ENCODE measurements around the gene MAPKAPK3. TPM values are rescaled to one million over a fixed set of nuclear protein-coding genes. Genes with fewer than 3 reads are reported as not detected.

The MAPKAPK3 gene
- total and polyA plus RNA-seq, 2 experiments from 2014 or later, result 33.2 to 72.1 TPM

DNA sequence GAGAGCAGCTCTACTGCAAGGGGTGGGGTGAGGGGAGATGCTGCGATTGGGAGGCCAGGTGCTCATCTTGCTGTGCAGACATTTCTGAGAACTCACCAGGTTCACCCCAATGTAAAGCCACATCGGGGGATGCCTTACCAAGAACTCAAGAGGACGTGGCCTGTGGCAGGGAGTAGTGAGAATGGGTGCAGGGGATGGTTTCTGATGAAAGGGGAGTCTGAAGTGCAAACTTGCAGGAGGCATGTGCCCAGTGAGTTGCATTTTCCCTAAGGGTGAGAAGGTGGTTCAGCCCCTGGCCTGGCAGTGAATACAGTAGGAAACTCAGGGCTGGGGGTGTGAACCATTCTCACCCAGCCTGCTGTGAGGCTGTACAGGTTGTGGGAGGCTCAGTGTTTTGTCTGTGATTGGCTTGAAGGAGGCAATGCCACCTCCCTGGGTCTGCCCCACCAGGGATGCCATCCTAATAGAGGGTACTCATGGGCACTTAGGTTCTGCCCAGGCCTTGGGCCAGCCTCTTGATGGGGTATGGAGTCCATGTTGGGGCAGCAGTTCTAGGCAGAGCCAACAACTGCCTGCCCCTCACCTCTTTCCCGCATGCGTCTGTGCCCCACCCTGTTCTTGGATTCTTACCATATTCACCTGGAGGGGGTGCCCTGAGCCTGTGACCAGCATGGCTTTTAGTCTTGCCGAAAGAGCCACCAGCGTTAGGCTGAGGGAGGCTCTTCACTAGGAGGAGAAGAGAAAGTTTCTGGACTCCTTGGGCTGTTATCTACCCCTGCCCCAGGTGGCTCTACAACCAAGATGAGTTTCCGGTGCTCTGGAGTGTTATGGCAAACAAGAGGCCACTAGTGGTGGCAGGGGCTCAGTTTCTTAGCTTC lies 43.1 kb upstream of the MAPKAPK3 start:
- Histone ChIP-seq H3K27me3 (replicated peaks; ENCODE audit: insufficient read depth) (no peaks in the 10 kb centered on the region), H3K36me3 (ENCODE audit: low read depth) (no peaks in the 10 kb centered on the region), H3K4me3 (no peak overlapping the region), H4K20me1 (ENCODE audit: insufficient read depth) (no peaks in the 10 kb centered on the region), H3K79me2 (ENCODE audit: insufficient read depth) (peaks cover 14% of the 10 kb centered on the region), H3K9me2 (ENCODE audit: insufficient read depth) (no peaks in the 10 kb centered on the region), H3K9ac (no peak overlapping the region), H3K4me1 (ENCODE audit: insufficient read depth) (peaks cover 11% of the 10 kb centered on the region; the same call in 1 of the 2 replicates), H3K4me2 (ENCODE audit: unreplicated experiment) (no peak overlapping the region), H3K9me3 (ENCODE audit: low read depth) (no peaks in the 10 kb centered on the region), H2AFZ (no peak overlapping the region), H3F3A (ENCODE audit: insufficient read depth) (no peaks in the 10 kb centered on the region), H3K27ac (no peak overlapping the region)
- WGBS, 2 experiments (ENCODE audit: low coverage in 1 of 2, low lambda C conversion rate in 2 of 2, missing lambda C conversion rate in 2 of 2), result 86 to 87% methylated on average over 8 of the region's 8 CpGs
- TF ChIP-seq EZH2 (IDR thresholded peaks at IDR 0.05; ENCODE audit: insufficient read depth, poor library complexity, severe bottlenecking) (no peak), EZH2phosphoT487 (IDR thresholded peaks at IDR 0.05; ENCODE audit: insufficient read depth, low read depth) (no peak)
- in situ Hi-C loops (cut with MboI), result no loop called here
- DNase-seq, result no peak

DNA sequence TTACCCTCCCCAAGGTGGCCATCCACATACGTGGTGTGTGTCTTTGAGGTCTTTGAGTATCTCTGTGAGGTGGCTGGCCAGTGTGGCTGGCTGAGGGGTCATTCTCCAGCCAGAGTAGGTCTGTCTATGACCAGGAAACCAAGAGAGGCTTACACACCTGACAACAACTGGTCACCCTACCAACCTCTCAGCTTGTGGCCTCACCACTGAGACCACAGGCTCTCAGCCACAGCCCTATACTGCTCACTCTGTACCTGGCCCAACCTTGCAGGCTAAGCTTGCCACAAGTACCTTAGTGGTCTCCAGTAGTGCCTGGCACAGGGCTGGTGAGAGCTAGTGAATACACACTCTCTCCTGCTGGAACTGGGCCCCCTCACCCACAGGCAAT lies 42.5 kb upstream of the MAPKAPK3 start:
- no peak for DNase-seq
- TF ChIP-seq EZH2 (IDR thresholded peaks at IDR 0.05; ENCODE audit: insufficient read depth, poor library complexity, severe bottlenecking) (no peak), EZH2phosphoT487 (IDR thresholded peaks at IDR 0.05; ENCODE audit: insufficient read depth, low read depth) (no peak)
- Histone ChIP-seq H3K4me3 (no peak overlapping the region), H3K79me2 (ENCODE audit: insufficient read depth) (peaks cover 13% of the 10 kb centered on the region), H4K20me1 (ENCODE audit: insufficient read depth) (no peaks in the 10 kb centered on the region), H3K36me3 (ENCODE audit: low read depth) (no peaks in the 10 kb centered on the region), H3K27me3 (replicated peaks; ENCODE audit: insufficient read depth) (no peaks in the 10 kb centered on the region), H3K9me2 (ENCODE audit: insufficient read depth) (no peaks in the 10 kb centered on the region), H3K9me3 (ENCODE audit: low read depth) (no peaks in the 10 kb centered on the region), H3K4me1 (ENCODE audit: insufficient read depth) (peaks cover 11% of the 10 kb centered on the region; the same call in 1 of the 2 replicates), H3F3A (ENCODE audit: insufficient read depth) (no peaks in the 10 kb centered on the region), H3K27ac (no peak overlapping the region), H2AFZ (no peak overlapping the region), H3K9ac (no peak overlapping the region), H3K4me2 (ENCODE audit: unreplicated experiment) (no peak overlapping the region)
- WGBS, 2 experiments (ENCODE audit: low coverage in 1 of 2, low lambda C conversion rate in 2 of 2, missing lambda C conversion rate in 2 of 2), result 62 to 67% methylated on average over 1 of the region's 1 CpG
- in situ Hi-C loops (cut with MboI), result no loop called here

DNA sequence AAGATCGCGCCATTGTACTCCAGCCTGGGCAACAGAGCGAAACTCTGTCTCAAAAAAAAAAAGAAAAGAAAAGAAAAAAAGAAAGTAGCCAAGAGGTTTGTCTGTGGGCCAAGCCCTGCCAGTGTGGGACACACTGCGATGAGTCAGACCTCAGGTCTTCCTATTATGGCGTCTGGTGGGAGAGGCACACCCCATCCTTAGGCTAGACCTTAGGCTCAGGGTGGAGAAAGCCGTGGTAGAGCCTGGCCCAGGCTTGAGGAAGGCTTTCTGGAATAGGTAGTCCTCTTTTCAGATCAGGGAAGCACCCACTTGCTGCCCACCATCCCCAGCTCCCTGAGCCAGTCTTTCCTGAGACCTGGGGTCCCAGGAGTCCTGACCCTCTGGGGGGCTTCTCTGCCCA lies 41.6 kb upstream of the MAPKAPK3 start:
- DNase-seq, result peak; percentile 65
- no peak overlapping the region for H2AFZ ChIP-seq

DNA sequence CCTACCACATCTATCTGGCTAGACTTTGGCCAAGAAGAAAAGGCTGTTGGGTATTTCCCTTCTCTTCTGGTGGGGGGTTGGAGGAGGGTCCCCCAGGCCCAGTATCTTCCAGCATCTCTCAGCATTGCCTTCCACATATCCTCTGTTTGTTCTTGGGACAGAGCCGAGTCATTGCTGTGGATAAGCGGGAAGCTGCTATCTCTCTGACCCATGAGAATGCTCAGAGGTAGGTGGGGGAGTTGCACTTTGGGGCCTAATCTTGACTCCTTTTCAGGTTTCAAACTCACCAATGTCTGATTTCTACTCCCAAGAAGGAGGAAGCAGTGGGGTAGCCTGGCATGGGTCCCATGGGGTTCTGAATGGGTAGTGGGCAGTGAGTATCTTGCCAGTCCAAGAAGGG lies 39.6 kb upstream of the MAPKAPK3 start:
- no peaks in the 10 kb centered on the region for H3K9me3 ChIP-seq (ENCODE audit: low read depth)
- no peaks in the 10 kb centered on the region for H3K27me3 ChIP-seq (replicated peaks; ENCODE audit: insufficient read depth)
- TF ChIP-seq EZH2phosphoT487 (IDR thresholded peaks at IDR 0.05; ENCODE audit: insufficient read depth, low read depth) (no peak), EZH2 (IDR thresholded peaks at IDR 0.05; ENCODE audit: insufficient read depth, poor library complexity, severe bottlenecking) (no peak)
- no peak overlapping the region for H2AFZ ChIP-seq
- H3K79me2 ChIP-seq (ENCODE audit: insufficient read depth), result no peaks in the 10 kb centered on the region
- H4K20me1 ChIP-seq (ENCODE audit: insufficient read depth), result no peaks in the 10 kb centered on the region
- WGBS, 2 experiments (ENCODE audit: low coverage in 1 of 2, low lambda C conversion rate in 2 of 2, missing lambda C conversion rate in 2 of 2), result 91 to 100% methylated on average over 2 of the region's 2 CpGs
- H3K36me3 ChIP-seq (ENCODE audit: low read depth), result no peaks in the 10 kb centered on the region
- no peak for DNase-seq
- no peak overlapping the region for H3K27ac ChIP-seq
- no peaks in the 10 kb centered on the region for H3F3A ChIP-seq (ENCODE audit: insufficient read depth)
- H3K4me2 ChIP-seq (ENCODE audit: unreplicated experiment), result no peak overlapping the region
- H3K9me2 ChIP-seq (ENCODE audit: insufficient read depth), result no peaks in the 10 kb centered on the region
- peaks cover 5% of the 10 kb centered on the region; the same call in 1 of the 2 replicates for H3K4me1 ChIP-seq (ENCODE audit: insufficient read depth)
- H3K4me3 ChIP-seq, result no peak overlapping the region
- no peak overlapping the region for H3K9ac ChIP-seq
- in situ Hi-C loops (cut with MboI), result loop anchor here (5.0 kb wide), 1 partner anchor 35 kb away; the partner anchor contains the start of gene CISH

More for the DNA sequence above, 41.6 kb upstream of the MAPKAPK3 start:
- no peaks in the 10 kb centered on the region for H3K36me3 ChIP-seq (ENCODE audit: low read depth)
- no peak overlapping the region for H3K9ac ChIP-seq
- H3K27ac ChIP-seq, result no peak overlapping the region
- no peaks in the 10 kb centered on the region for H3K9me3 ChIP-seq (ENCODE audit: low read depth)
- 88% methylated on average over 6 of the region's 6 CpGs for WGBS, 2 experiments (ENCODE audit: low coverage in 1 of 2, low lambda C conversion rate in 2 of 2, missing lambda C conversion rate in 2 of 2)
- H3K4me1 ChIP-seq (ENCODE audit: insufficient read depth), result peaks cover 7% of the 10 kb centered on the region; the same call in 1 of the 2 replicates
- H4K20me1 ChIP-seq (ENCODE audit: insufficient read depth), result no peaks in the 10 kb centered on the region
- H3K9me2 ChIP-seq (ENCODE audit: insufficient read depth), result no peaks in the 10 kb centered on the region
- no peaks in the 10 kb centered on the region for H3F3A ChIP-seq (ENCODE audit: insufficient read depth)
- no peak overlapping the region for H3K4me3 ChIP-seq
- no peaks in the 10 kb centered on the region for H3K27me3 ChIP-seq (replicated peaks; ENCODE audit: insufficient read depth)
- H3K79me2 ChIP-seq (ENCODE audit: insufficient read depth), result peaks cover 3% of the 10 kb centered on the region
- TF ChIP-seq EZH2 (IDR thresholded peaks at IDR 0.05; ENCODE audit: insufficient read depth, poor library complexity, severe bottlenecking) (no peak), EZH2phosphoT487 (IDR thresholded peaks at IDR 0.05; ENCODE audit: insufficient read depth, low read depth) (no peak)
- in situ Hi-C loops (cut with MboI), result loop anchor here (5.0 kb wide), 1 partner anchor 37 kb away; the partner anchor contains the start of gene CISH
- H3K4me2 ChIP-seq (ENCODE audit: unreplicated experiment), result no peak overlapping the region

Data from GM23248 (cell line).